Panc1 (cell line): ENCODE measurements around the gene SPPL2A.

Source experiments
- POLR2AphosphoS5 ChIP-seq: IDR thresholded peaks from 2 replicates; pipeline ENCODE4 v1.6.1; 2012; ENCODE audit warnings: mild to moderate bottlenecking, low read depth, low read length, moderate library complexity
- SIN3A ChIP-seq: IDR thresholded peaks from 2 replicates; pipeline ENCODE4 v1.6.1; 2012; ENCODE audit warnings: low read depth, mild to moderate bottlenecking, low read length, moderate library complexity, borderline replicate concordance; ENCODE audit not compliant: insufficient read depth
- TF ChIP-seq, protein P1 (sequence below): fragments of 450-650 bp; IDR thresholded peaks from 2 replicates; pipeline ENCODE4 v1.5.1; 2017; ENCODE audit warnings: mild to moderate bottlenecking
- TF ChIP-seq, protein P2 (sequence below), 2 experiments: IDR thresholded peaks; 2 replicates each; pipeline ENCODE4 v1.6.1; 2011 to 2012; ENCODE audit warnings: low read depth in 2 of 2, control low read depth in 1 of 2, low read length in 1 of 2, mild to moderate bottlenecking in 1 of 2, moderate library complexity in 1 of 2; ENCODE audit not compliant: insufficient read depth in 1 of 2

DNA sequence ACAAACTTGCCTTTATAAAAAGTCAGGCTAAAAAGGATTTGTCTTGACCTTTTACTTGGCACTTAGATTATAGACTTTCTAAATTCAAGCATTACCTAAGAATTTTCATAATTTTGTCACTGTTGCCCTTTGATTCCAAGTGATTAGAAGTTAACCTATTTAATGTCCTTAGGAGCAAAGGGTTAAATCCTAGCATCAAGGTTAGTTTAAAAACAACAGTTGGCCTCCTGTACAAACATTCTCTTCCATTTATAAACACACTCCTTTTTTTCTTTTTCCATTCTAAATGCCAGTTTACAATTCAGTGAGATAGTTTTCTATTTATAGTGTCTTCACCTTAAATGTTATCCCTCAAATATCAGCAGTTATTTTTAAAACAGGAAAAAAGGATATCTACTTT is 18.4 kb upstream of the SPPL2A start:
- TF ChIP-seq, protein P1, sequence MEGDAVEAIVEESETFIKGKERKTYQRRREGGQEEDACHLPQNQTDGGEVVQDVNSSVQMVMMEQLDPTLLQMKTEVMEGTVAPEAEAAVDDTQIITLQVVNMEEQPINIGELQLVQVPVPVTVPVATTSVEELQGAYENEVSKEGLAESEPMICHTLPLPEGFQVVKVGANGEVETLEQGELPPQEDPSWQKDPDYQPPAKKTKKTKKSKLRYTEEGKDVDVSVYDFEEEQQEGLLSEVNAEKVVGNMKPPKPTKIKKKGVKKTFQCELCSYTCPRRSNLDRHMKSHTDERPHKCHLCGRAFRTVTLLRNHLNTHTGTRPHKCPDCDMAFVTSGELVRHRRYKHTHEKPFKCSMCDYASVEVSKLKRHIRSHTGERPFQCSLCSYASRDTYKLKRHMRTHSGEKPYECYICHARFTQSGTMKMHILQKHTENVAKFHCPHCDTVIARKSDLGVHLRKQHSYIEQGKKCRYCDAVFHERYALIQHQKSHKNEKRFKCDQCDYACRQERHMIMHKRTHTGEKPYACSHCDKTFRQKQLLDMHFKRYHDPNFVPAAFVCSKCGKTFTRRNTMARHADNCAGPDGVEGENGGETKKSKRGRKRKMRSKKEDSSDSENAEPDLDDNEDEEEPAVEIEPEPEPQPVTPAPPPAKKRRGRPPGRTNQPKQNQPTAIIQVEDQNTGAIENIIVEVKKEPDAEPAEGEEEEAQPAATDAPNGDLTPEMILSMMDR, result no peak
- TF ChIP-seq, protein P2, sequence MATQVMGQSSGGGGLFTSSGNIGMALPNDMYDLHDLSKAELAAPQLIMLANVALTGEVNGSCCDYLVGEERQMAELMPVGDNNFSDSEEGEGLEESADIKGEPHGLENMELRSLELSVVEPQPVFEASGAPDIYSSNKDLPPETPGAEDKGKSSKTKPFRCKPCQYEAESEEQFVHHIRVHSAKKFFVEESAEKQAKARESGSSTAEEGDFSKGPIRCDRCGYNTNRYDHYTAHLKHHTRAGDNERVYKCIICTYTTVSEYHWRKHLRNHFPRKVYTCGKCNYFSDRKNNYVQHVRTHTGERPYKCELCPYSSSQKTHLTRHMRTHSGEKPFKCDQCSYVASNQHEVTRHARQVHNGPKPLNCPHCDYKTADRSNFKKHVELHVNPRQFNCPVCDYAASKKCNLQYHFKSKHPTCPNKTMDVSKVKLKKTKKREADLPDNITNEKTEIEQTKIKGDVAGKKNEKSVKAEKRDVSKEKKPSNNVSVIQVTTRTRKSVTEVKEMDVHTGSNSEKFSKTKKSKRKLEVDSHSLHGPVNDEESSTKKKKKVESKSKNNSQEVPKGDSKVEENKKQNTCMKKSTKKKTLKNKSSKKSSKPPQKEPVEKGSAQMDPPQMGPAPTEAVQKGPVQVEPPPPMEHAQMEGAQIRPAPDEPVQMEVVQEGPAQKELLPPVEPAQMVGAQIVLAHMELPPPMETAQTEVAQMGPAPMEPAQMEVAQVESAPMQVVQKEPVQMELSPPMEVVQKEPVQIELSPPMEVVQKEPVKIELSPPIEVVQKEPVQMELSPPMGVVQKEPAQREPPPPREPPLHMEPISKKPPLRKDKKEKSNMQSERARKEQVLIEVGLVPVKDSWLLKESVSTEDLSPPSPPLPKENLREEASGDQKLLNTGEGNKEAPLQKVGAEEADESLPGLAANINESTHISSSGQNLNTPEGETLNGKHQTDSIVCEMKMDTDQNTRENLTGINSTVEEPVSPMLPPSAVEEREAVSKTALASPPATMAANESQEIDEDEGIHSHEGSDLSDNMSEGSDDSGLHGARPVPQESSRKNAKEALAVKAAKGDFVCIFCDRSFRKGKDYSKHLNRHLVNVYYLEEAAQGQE (IDR thresholded peaks at IDR 0.05; ENCODE audit: insufficient read depth in 1 of 2, low read depth in 2 of 2, low read length in 1 of 2), result no peak
- no peak for TF ChIP-seq POLR2AphosphoS5
- no peak for TF ChIP-seq SIN3A
